GM19468 (cell line): ENCODE data around the gene CHTF8.

ENCODE experiments used
- ATAC-seq: cut with Tn5 transposase; IDR thresholded peaks from one replicate; pipeline ENCODE4 v1.9.1; 2021; ENCODE audit warnings: mild to moderate bottlenecking, moderate library complexity, moderate number of reproducible peaks; ENCODE audit not compliant: unreplicated experiment; ENCODE audit errors: extremely low read depth

CHTF8 gene

DNA sequence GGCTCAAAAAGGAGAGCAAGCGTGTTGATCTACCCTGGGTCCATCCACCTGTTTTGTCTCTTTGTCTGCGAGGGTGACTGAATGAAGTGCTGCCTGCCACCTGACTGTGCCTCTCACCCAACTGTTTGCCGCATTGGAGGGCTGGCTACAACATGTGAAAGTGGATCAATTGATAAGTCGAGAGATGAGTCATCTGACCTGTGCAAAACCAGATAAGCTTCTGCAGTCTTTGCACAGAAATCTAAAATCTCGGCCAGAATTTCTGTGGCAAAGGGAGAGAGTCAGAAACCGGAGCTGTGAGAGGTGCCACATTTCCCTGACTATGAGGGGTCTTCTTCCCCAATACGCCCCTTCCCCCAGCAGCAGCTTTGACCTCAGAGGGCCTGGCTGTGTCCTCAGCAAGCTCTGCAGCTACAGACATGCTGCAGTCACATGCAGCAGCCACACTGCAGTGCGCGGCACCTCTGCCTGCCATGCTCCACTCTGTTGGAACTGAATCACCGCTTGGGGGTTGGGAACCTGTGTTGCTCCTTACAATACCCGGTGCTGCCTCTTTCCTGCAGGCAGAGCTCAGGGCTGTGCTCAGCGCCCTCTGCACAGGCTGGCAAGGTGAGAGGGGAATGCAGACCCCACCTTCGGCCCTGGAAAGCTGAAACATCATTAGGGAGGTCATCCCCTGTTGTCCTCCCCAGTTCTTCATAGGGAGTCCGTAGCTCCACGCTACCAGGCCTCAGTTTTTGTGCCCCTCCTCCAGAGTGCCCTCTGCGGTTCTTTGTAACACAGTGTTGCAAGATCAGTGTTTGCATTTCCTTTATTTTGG is 43.1 kb downstream of the CHTF8 start:
- no peak for ATAC-seq

DNA sequence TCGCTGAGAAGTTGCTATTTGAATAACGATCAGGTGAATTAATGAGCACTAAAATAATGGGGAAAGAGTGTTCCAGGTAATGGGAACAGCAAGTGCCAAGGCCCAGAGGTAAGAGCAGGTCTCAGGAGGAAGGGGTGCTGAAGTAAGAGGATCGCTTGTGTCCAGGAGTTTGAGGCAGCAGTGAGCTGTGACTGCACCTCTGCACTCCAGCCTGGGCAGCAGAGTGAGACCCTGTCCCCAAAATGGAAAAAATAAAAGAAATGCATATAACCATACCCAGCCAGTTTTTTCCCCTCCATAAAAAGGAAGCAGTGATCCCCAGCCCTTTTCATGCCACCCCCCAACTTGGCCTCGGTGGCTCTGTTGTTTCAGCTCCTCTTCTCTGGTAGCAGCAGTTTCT is 43.7 kb downstream of the CHTF8 start:
- no peak for ATAC-seq

DNA sequence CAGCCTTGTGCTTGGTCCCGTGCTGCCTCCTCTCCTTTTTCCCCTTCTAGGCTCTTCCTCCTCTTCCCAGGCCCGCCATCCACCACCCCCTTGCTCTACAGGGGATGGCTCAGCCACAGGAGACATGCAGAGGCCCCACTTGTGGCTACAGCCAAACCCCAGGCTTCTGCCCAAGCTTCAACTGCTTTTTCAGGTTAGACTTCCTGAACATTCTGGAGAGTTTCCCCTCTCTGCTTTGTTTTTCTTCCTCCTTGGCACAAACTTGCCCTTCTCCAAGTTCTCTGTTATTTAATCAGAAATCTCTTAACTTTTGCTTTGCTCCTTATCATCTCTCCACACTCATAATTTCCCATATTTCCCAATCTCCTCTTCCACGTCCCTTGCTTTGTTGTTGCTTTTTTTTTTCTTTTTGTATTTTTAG is 45.2 kb downstream of the CHTF8 start:
- ATAC-seq = no peak

DNA sequence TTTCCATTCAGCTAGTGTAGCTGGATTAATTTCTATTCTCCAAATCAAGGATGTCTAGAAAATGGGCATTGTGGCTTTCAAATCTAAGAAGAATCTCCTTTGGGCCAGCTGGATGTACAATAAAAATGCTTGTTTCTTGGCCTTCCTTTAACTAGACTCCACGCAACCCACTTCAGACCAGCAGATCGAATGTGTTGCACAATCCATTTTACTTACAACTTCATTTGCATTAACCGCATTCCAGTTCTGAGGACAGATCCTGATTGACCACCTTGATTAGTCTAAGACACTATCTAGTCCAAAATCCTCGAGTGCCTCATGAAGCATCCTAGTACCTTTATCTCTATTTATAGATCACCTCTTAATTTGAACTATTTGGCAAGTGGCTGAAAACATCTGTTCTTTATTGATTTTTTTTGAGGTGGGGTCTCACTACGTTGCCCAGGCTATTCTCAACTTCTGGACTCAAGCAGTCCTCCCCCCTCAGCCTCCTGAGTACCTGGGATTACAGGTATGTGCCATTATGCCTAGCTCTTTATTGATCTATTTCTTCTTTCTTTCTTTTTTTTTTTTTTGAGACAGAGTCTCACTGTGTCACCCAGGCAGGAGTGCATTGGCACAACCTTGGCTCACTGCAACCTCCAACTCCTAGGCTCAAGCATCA is 47.2 kb downstream of the CHTF8 start:
- no peak for ATAC-seq

DNA sequence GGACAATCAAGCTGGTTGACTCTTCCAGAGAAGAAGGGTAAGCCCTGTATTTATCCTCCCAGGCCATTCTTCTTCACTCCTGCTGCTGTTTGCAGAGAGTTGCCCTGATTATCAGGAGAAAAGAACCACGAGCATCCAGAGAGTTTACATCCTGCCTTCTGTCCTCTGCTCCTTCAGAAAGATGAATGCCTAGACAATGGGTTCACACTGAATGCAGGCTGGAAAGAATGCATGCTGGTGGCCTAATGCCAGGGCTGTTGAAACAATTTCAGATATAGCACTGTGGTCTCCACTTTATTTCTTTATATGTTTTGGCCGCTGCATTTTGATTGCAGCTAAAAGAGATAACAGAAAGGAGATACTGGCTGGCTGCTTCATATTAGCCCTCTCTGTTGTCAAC is 48.1 kb downstream of the CHTF8 start:
- no peak for ATAC-seq

DNA sequence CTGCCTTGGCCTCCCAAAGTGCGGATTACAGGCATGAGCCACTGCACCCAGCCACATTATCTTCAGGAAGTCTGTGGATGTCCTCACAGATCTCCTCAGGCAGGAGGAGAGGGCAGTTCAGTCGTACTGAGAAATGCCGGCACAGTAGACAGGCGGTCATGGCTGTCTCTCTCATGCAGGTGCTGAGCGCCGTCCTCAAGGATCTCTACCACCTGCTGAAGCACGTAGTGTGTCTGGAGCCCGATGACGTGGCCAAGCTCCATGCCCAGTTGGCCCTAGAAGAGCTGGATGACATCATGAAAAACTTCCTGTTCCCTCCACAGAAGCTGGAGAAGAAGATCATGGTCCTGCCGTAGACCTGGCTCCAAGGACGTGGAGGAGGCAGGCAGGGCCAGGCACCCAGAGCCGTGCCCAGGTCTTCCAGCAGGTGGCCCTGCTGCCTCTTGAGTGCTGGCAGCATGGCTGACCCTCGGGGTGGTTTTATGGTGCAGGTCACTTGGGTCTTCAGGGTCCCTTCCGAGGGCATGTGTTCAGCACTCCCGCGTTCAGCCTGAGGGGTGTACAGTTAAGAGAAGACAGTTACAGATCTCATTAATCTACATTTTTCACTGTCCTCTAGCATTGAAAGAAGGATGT is 49.0 kb downstream of the CHTF8 start:
- no peak for ATAC-seq

DNA sequence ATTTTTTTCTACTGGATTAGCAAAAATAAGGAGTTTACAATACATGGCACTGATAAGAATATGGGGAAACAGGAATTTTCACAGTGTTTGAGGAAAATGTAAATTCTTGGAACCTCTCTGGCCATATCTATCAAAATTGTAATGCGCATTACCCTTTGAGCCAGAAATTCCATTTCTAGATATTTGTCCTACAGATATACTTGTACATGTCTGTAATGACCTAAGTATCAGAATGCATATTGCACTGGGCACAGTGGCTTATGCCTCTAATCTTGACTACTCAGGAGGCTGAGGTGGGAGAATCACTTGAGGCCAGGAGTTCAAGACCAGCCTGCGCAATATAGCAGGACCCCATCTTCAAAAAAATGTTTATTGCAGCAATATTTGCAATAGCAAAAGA is 52.7 kb downstream of the CHTF8 start:
- no peak for ATAC-seq

DNA sequence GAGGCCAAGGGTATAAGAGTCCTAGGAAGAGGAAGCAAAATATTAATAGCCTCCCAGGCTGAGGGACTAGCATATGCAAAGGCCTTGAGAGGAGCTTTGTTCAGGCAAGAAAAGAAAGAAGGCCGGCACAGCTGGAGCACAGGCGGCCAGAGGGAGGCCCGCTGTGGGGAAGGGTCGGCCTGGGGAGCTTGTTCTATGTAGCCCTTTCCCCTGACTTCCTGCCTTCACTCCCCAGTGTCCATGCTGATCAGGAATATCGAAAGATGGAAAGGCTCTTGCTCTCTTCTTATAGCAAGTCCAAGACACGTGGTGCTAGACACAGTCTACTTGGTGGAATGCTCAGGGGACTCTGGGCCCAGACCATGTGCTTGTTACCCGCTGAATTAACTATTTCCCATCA is 54.3 kb downstream of the CHTF8 start:
- ATAC-seq = no peak

DNA sequence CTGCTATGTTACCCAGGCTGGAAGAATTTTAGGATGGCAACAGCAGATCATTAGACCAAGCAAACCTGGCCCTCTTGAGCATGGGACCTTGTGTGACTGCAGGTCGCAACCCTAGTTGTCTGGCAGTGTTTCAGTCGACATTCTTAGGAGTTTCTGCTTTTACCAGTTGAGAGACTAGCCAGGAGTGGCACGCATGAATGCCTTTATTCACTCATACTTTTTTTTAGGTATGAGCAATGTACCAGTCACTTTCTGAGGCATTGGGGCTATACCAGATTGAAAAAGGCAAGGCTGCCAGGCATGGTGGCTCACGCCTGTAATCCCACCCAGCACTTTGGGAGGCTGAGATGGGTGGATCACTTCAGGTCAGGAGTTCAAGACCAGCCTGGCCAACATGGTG is 55.1 kb downstream of the CHTF8 start:
- no peak for ATAC-seq

DNA sequence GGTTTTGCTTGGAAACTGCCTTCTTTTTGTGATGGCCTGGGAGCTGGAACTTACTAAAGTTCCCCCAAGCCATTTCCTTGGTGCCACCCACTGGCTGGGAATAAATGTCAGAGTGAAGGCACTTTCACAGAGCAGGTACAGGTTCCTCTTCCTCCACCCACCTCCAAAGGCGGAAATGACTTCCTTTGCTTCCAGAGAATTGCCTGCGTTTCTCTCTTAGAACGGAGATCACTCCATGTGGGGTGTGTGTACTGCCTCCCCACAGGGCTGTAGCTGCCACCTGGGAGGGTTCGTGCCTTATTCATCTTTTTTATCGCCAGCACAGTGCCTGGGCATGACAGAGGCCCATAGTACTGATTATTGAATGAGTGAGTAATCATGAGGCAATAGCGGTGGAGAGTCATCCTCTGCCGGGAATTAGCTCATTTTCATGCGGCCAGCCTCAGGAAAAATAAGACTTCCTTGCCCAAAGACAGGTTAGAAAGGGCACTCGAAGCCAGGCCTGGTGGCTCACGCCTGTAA is 59.1 kb downstream of the CHTF8 start:
- ATAC-seq = no peak

DNA sequence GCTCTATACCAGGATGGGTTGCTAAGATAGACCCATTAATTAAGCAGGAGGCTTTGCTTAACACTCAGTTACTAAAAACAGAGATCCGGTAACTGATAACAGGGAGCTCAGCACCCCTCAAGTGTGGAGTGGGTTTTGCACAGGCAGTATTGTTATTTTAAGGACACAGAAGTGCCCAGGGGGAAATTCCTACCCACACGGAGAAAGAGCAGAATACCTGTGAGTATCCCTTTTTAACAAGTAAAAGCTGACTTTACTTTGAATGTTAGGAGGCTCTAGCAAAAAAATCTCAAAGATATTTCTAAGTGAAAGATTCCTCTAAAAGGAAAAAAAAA is 59.8 kb downstream of the CHTF8 start:
- ATAC-seq = no peak

DNA sequence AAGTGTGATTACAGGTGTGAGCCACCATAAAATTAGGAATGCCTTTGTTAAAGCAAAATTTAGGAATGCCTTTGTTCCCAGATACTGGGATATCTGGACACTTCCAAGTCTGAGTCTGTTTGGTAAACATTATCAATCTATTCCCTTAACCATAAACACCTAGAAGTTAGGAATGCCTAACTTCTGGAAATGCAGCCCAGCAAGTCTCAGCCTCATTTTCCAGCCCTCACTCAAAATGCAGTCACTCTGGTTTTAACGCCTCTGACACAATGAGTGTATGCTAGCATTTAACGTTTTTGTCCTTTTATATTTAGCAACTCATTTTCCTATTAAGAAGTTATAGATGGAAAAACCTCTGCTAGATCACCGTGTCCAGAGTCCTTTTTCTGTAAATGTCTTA is 61.4 kb downstream of the CHTF8 start:
- no peak for ATAC-seq

DNA sequence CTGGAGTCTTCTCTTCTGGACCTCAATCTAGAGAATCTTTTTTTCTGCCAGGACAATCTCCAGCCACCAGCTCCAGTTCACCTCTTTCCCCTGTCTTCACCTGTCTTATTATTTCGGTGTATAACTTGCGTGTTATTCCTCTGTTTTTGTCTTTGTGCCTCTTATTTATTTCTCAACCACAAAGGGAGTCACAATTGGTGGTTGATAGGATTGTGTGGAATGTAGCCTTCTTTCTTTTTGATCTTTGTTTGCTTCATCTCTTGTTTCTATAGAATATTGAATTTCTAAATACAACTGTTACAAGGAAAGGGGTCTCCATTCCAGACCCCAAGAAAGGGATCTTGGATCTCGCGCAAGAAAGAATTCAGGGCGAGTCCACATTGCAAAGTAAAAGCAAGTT is 62.9 kb downstream of the CHTF8 start:
- no peak for ATAC-seq
